Measurements from ENCODE around the gene CTNNA3.

DNA sequence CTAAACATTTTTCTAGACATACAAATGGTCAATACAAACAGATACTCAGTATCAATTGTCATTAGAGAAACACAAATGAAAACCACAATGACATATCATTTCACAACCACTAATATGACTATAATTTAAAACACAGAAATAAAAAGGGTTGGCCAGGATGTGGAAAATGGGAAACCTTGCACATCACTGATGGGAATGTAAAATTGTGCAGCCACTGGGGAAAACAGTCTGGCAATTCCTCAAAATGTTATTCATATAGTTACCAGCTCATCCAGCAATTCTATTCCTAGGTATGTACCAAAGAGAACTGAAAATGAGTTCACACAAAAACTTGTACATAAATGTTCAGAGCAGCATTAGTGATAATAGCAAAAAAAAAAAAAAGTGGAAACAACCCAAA, 876.3 kb downstream of the CTNNA3 start:
- TF ChIP-seq MAX (IDR thresholded peaks at IDR 0.05) (no peak), CTCF (IDR thresholded peaks at IDR 0.05 in 2 of 3, conservative IDR thresholded peaks at IDR 0.05 in 1 of 3; ENCODE audit: borderline replicate concordance in 1 of 3, insufficient read depth in 1 of 3, low read depth in 2 of 3, low read length in 2 of 3) (no peak), RAD21 (IDR thresholded peaks at IDR 0.05; ENCODE audit: low read depth) (no peak), POLR2A (IDR thresholded peaks at IDR 0.05; ENCODE audit: borderline replicate concordance, extremely low read depth, insufficient read depth, insufficient read length) (no peak), YY1 (IDR thresholded peaks at IDR 0.05; ENCODE audit: extremely low read depth, insufficient replicate concordance, low read depth, low read length) (no peak), CEBPB (IDR thresholded peaks at IDR 0.05; ENCODE audit: low read depth) (no peak), POLR2AphosphoS5 (IDR thresholded peaks at IDR 0.05; ENCODE audit: low read depth, low read length) (no peak), TCF7L2 (IDR thresholded peaks at IDR 0.05; ENCODE audit: borderline replicate concordance, extremely low read depth, insufficient read depth, insufficient read length) (no peak), JUND (IDR thresholded peaks at IDR 0.05) (no peak), SIN3A (IDR thresholded peaks at IDR 0.05; ENCODE audit: low read depth) (no peak)
- TF ChIP-seq, protein P1, sequence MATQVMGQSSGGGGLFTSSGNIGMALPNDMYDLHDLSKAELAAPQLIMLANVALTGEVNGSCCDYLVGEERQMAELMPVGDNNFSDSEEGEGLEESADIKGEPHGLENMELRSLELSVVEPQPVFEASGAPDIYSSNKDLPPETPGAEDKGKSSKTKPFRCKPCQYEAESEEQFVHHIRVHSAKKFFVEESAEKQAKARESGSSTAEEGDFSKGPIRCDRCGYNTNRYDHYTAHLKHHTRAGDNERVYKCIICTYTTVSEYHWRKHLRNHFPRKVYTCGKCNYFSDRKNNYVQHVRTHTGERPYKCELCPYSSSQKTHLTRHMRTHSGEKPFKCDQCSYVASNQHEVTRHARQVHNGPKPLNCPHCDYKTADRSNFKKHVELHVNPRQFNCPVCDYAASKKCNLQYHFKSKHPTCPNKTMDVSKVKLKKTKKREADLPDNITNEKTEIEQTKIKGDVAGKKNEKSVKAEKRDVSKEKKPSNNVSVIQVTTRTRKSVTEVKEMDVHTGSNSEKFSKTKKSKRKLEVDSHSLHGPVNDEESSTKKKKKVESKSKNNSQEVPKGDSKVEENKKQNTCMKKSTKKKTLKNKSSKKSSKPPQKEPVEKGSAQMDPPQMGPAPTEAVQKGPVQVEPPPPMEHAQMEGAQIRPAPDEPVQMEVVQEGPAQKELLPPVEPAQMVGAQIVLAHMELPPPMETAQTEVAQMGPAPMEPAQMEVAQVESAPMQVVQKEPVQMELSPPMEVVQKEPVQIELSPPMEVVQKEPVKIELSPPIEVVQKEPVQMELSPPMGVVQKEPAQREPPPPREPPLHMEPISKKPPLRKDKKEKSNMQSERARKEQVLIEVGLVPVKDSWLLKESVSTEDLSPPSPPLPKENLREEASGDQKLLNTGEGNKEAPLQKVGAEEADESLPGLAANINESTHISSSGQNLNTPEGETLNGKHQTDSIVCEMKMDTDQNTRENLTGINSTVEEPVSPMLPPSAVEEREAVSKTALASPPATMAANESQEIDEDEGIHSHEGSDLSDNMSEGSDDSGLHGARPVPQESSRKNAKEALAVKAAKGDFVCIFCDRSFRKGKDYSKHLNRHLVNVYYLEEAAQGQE (IDR thresholded peaks at IDR 0.05; ENCODE audit: low read depth), result no peak
- TF ChIP-seq, protein P2, sequence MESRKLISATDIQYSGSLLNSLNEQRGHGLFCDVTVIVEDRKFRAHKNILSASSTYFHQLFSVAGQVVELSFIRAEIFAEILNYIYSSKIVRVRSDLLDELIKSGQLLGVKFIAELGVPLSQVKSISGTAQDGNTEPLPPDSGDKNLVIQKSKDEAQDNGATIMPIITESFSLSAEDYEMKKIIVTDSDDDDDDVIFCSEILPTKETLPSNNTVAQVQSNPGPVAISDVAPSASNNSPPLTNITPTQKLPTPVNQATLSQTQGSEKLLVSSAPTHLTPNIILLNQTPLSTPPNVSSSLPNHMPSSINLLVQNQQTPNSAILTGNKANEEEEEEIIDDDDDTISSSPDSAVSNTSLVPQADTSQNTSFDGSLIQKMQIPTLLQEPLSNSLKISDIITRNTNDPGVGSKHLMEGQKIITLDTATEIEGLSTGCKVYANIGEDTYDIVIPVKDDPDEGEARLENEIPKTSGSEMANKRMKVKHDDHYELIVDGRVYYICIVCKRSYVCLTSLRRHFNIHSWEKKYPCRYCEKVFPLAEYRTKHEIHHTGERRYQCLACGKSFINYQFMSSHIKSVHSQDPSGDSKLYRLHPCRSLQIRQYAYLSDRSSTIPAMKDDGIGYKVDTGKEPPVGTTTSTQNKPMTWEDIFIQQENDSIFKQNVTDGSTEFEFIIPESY (IDR thresholded peaks at IDR 0.05; ENCODE audit: extremely low read depth, insufficient replicate concordance, low read length), result no peak
